SJCRH30 (cell line): Measurements from ENCODE around the gene HS3ST1. TPM values are rescaled to one million over a fixed set of nuclear protein-coding genes. Genes with fewer than 3 reads are reported as not detected.

Experiments
- DNase-seq, 2 experiments: peaks; one replicate each; pipeline ENCODE4 v3.0.0-alpha.2; 2015 to 2020
- H3K27ac ChIP-seq: fragments of 250-450 bp; sonication (Bioruptor Pico); 2 replicates; pipeline ENCODE4 v1.5.1; 2020; ENCODE audit warnings: mild to moderate bottlenecking, moderate library complexity
- H3K27me3 ChIP-seq: fragments of 250-450 bp; sonication (Bioruptor Pico); 2 replicates; pipeline ENCODE4 v1.5.1; 2020; ENCODE audit warnings: mild to moderate bottlenecking, moderate library complexity
- H3K36me3 ChIP-seq: fragments of 250-450 bp; sonication (Bioruptor Pico); 2 replicates; pipeline ENCODE4 v1.5.1; 2020; ENCODE audit warnings: mild to moderate bottlenecking, moderate library complexity
- H3K4me1 ChIP-seq: fragments of 250-450 bp; sonication (Bioruptor Pico); 2 replicates; pipeline ENCODE4 v1.5.1; 2020; ENCODE audit warnings: mild to moderate bottlenecking, moderate library complexity
- H3K4me3 ChIP-seq: fragments of 250-450 bp; sonication (Bioruptor Pico); 2 replicates; pipeline ENCODE4 v1.5.1; 2020; ENCODE audit warnings: mild to moderate bottlenecking, moderate library complexity
- H3K9me3 ChIP-seq: fragments of 250-450 bp; sonication (Bioruptor Pico); replicated peaks from 2 replicates; pipeline ENCODE4 v1.5.1; 2020; ENCODE audit warnings: mild to moderate bottlenecking, moderate library complexity
- total RNA-seq: library from RNA; depleted of rRNA; stranded (reverse); fragments of >200 nt; shearing (Covaris generic); gene quantifications from 2 replicates; pipeline ENCODE4 v1.2.3, GENCODE V29; 2014

The HS3ST1 gene
- total RNA-seq, 1 experiment from 2014 or later: not detected

- Histone ChIP-seq H3K9me3 (no peaks in the 10 kb centered on the region), H3K4me3 (no peak overlapping the region), H3K4me1 (no peaks in the 10 kb centered on the region), H3K27ac (no peak overlapping the region), H3K27me3 (no peaks in the 10 kb centered on the region), H3K36me3 (no peaks in the 10 kb centered on the region)
- DNase-seq: no peak
Observed at GRCh38 chr4:11441194-11441556, 12.5 kb upstream of the HS3ST1 start.

- no peak overlapping the region for H3K27ac ChIP-seq
- H3K36me3 ChIP-seq: no peaks in the 10 kb centered on the region
- DNase-seq: no peak
- H3K27me3 ChIP-seq: no peaks in the 10 kb centered on the region
- no peaks in the 10 kb centered on the region for H3K4me1 ChIP-seq
- H3K9me3 ChIP-seq: no peaks in the 10 kb centered on the region
- no peak overlapping the region for H3K4me3 ChIP-seq
Observed at GRCh38 chr4:11440481-11441193, 11.9 kb upstream of the HS3ST1 start.

GRCh38 chr4:11439836-11440235, 11.1 kb upstream of the HS3ST1 start:
- H3K4me1 ChIP-seq: no peaks in the 10 kb centered on the region
- H3K27ac ChIP-seq: no peak overlapping the region
- H3K4me3 ChIP-seq: no peak overlapping the region
- no peaks in the 10 kb centered on the region for H3K27me3 ChIP-seq
- H3K36me3 ChIP-seq: no peaks in the 10 kb centered on the region
- H3K9me3 ChIP-seq: no peaks in the 10 kb centered on the region
- DNase-seq: no peak

- no peak overlapping the region for H3K27ac ChIP-seq
- H3K9me3 ChIP-seq: no peaks in the 10 kb centered on the region
- no peaks in the 10 kb centered on the region for H3K36me3 ChIP-seq
- no peaks in the 10 kb centered on the region for H3K27me3 ChIP-seq
- H3K4me1 ChIP-seq: no peaks in the 10 kb centered on the region
- H3K4me3 ChIP-seq: no peak overlapping the region
- DNase-seq: no peak
Observed at GRCh38 chr4:11438647-11439046, 10.0 kb upstream of the HS3ST1 start.

- Histone ChIP-seq H3K27ac (no peak overlapping the region), H3K4me3 (no peak overlapping the region), H3K36me3 (no peaks in the 10 kb centered on the region), H3K9me3 (no peaks in the 10 kb centered on the region), H3K27me3 (no peaks in the 10 kb centered on the region), H3K4me1 (no peaks in the 10 kb centered on the region)
- DNase-seq: no peak
Observed at GRCh38 chr4:11436673-11437072, 8.0 kb upstream of the HS3ST1 start.

GRCh38 chr4:11436084-11436483, 7.4 kb upstream of the HS3ST1 start:
- H3K27ac ChIP-seq: no peak overlapping the region
- H3K9me3 ChIP-seq: no peaks in the 10 kb centered on the region
- H3K4me3 ChIP-seq: no peak overlapping the region
- H3K36me3 ChIP-seq: no peaks in the 10 kb centered on the region
- no peaks in the 10 kb centered on the region for H3K27me3 ChIP-seq
- DNase-seq: no peak
- no peaks in the 10 kb centered on the region for H3K4me1 ChIP-seq

GRCh38 chr4:11435557-11435956, 6.9 kb upstream of the HS3ST1 start:
- DNase-seq: no peak
- H3K27me3 ChIP-seq: no peaks in the 10 kb centered on the region
- no peaks in the 10 kb centered on the region for H3K9me3 ChIP-seq
- H3K27ac ChIP-seq: no peak overlapping the region
- no peak overlapping the region for H3K4me3 ChIP-seq
- H3K36me3 ChIP-seq: no peaks in the 10 kb centered on the region
- no peaks in the 10 kb centered on the region for H3K4me1 ChIP-seq

- H3K27ac ChIP-seq: no peak overlapping the region
- no peaks in the 10 kb centered on the region for H3K36me3 ChIP-seq
- no peak overlapping the region for H3K4me3 ChIP-seq
- no peaks in the 10 kb centered on the region for H3K4me1 ChIP-seq
- no peak for DNase-seq
- no peaks in the 10 kb centered on the region for H3K27me3 ChIP-seq
- no peaks in the 10 kb centered on the region for H3K9me3 ChIP-seq
Observed at GRCh38 chr4:11431111-11431510, 2.4 kb upstream of the HS3ST1 start.

GRCh38 chr4:11430536-11430935, 1.8 kb upstream of the HS3ST1 start:
- Histone ChIP-seq H3K4me1 (no peaks in the 10 kb centered on the region), H3K9me3 (no peaks in the 10 kb centered on the region), H3K27ac (no peak overlapping the region), H3K4me3 (no peak overlapping the region), H3K36me3 (no peaks in the 10 kb centered on the region), H3K27me3 (no peaks in the 10 kb centered on the region)
- DNase-seq: no peak

GRCh38 chr4:11429699-11430045, 978 bp upstream of the HS3ST1 start:
- Histone ChIP-seq H3K4me1 (no peaks in the 10 kb centered on the region), H3K27me3 (no peaks in the 10 kb centered on the region), H3K9me3 (no peaks in the 10 kb centered on the region), H3K4me3 (no peak overlapping the region), H3K27ac (no peak overlapping the region), H3K36me3 (no peaks in the 10 kb centered on the region)
- no peak for DNase-seq

- Histone ChIP-seq H3K9me3 (no peaks in the 10 kb centered on the region), H3K36me3 (no peaks in the 10 kb centered on the region), H3K27ac (no peak overlapping the region), H3K4me1 (no peaks in the 10 kb centered on the region), H3K4me3 (no peak overlapping the region), H3K27me3 (no peaks in the 10 kb centered on the region)
- DNase-seq: no peak
Observed at GRCh38 chr4:11428899-11429698, 405 bp upstream of the HS3ST1 start.

- no peaks in the 10 kb centered on the region; the same call in 1 of the 2 replicates for H3K27me3 ChIP-seq
- H3K4me1 ChIP-seq: no peaks in the 10 kb centered on the region
- no peak overlapping the region for H3K27ac ChIP-seq
- no peaks in the 10 kb centered on the region for H3K36me3 ChIP-seq
- DNase-seq: no peak
- H3K9me3 ChIP-seq: no peaks in the 10 kb centered on the region
- H3K4me3 ChIP-seq: no peak overlapping the region
Observed at GRCh38 chr4:11427121-11427996, 1.3 kb downstream of the HS3ST1 start.

- Histone ChIP-seq H3K27ac (no peak overlapping the region), H3K4me1 (no peaks in the 10 kb centered on the region), H3K4me3 (no peak overlapping the region), H3K36me3 (no peaks in the 10 kb centered on the region), H3K9me3 (no peaks in the 10 kb centered on the region), H3K27me3 (no peaks in the 10 kb centered on the region; the same call in 1 of the 2 replicates)
- DNase-seq: no peak
Observed at GRCh38 chr4:11426731-11427120, 2.0 kb downstream of the HS3ST1 start.

GRCh38 chr4:11426003-11426402, 2.7 kb downstream of the HS3ST1 start:
- H3K9me3 ChIP-seq: no peaks in the 10 kb centered on the region
- no peaks in the 10 kb centered on the region for H3K4me1 ChIP-seq
- DNase-seq: no peak
- no peak overlapping the region for H3K4me3 ChIP-seq
- peaks cover 4% of the 10 kb centered on the region; the same call in 1 of the 2 replicates for H3K27me3 ChIP-seq
- no peak overlapping the region for H3K27ac ChIP-seq
- no peaks in the 10 kb centered on the region for H3K36me3 ChIP-seq

- H3K27ac ChIP-seq: no peak overlapping the region
- H3K36me3 ChIP-seq: no peaks in the 10 kb centered on the region
- no peak overlapping the region for H3K4me3 ChIP-seq
- peaks cover 4% of the 10 kb centered on the region; the same call in 1 of the 2 replicates for H3K27me3 ChIP-seq
- no peaks in the 10 kb centered on the region for H3K4me1 ChIP-seq
- no peak for DNase-seq
- no peaks in the 10 kb centered on the region for H3K9me3 ChIP-seq
Observed at GRCh38 chr4:11424856-11425255, 3.8 kb downstream of the HS3ST1 start.
